Ishikawa (cell line): Measurements from ENCODE around the gene AIG1.

ENCODE experiments used
- EP300 ChIP-seq: IDR thresholded peaks from 2 replicates; pipeline ENCODE4 v1.6.1; 2012; ENCODE audit warnings: borderline replicate concordance
- FOXM1 ChIP-seq: IDR thresholded peaks from 2 replicates; pipeline ENCODE4 v1.6.1; 2012; ENCODE audit warnings: low read depth, borderline replicate concordance
- MAX ChIP-seq: IDR thresholded peaks from 2 replicates; pipeline ENCODE4 v1.6.1; 2012
- NFIC ChIP-seq: IDR thresholded peaks from 2 replicates; pipeline ENCODE4 v1.6.1; 2012
- RAD21 ChIP-seq: IDR thresholded peaks from 2 replicates; pipeline ENCODE4 v1.6.1; 2012; ENCODE audit warnings: low read depth
- TAF1 ChIP-seq: IDR thresholded peaks from 2 replicates; pipeline ENCODE4 v1.6.1; 2012; ENCODE audit warnings: low read depth, mild to moderate bottlenecking
- TF ChIP-seq, protein P1 (sequence below): IDR thresholded peaks from 2 replicates; pipeline ENCODE4 v1.6.1; 2012; ENCODE audit warnings: low read depth, mild to moderate bottlenecking

- TF ChIP-seq EP300, result no peak
- no peak for TF ChIP-seq TAF1
- TF ChIP-seq, protein P1, sequence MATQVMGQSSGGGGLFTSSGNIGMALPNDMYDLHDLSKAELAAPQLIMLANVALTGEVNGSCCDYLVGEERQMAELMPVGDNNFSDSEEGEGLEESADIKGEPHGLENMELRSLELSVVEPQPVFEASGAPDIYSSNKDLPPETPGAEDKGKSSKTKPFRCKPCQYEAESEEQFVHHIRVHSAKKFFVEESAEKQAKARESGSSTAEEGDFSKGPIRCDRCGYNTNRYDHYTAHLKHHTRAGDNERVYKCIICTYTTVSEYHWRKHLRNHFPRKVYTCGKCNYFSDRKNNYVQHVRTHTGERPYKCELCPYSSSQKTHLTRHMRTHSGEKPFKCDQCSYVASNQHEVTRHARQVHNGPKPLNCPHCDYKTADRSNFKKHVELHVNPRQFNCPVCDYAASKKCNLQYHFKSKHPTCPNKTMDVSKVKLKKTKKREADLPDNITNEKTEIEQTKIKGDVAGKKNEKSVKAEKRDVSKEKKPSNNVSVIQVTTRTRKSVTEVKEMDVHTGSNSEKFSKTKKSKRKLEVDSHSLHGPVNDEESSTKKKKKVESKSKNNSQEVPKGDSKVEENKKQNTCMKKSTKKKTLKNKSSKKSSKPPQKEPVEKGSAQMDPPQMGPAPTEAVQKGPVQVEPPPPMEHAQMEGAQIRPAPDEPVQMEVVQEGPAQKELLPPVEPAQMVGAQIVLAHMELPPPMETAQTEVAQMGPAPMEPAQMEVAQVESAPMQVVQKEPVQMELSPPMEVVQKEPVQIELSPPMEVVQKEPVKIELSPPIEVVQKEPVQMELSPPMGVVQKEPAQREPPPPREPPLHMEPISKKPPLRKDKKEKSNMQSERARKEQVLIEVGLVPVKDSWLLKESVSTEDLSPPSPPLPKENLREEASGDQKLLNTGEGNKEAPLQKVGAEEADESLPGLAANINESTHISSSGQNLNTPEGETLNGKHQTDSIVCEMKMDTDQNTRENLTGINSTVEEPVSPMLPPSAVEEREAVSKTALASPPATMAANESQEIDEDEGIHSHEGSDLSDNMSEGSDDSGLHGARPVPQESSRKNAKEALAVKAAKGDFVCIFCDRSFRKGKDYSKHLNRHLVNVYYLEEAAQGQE, result no peak
- no peak for TF ChIP-seq NFIC
- TF ChIP-seq FOXM1, result no peak
- no peak for TF ChIP-seq RAD21
- TF ChIP-seq MAX, result no peak
Observed at GRCh38 chr6:143068001-143068400, 7.3 kb downstream of the AIG1 start.
